GM12874 (cell line): ENCODE results near the gene DNAL1.

Experiments
- TF ChIP-seq, protein P1 (sequence below): IDR thresholded peaks from 2 replicates; pipeline ENCODE4 v1.5.1; 2011; ENCODE audit warnings: low read depth, mild to moderate bottlenecking, control low read depth, low read length, moderate library complexity; ENCODE audit not compliant: insufficient read depth

The DNAL1 gene

DNA sequence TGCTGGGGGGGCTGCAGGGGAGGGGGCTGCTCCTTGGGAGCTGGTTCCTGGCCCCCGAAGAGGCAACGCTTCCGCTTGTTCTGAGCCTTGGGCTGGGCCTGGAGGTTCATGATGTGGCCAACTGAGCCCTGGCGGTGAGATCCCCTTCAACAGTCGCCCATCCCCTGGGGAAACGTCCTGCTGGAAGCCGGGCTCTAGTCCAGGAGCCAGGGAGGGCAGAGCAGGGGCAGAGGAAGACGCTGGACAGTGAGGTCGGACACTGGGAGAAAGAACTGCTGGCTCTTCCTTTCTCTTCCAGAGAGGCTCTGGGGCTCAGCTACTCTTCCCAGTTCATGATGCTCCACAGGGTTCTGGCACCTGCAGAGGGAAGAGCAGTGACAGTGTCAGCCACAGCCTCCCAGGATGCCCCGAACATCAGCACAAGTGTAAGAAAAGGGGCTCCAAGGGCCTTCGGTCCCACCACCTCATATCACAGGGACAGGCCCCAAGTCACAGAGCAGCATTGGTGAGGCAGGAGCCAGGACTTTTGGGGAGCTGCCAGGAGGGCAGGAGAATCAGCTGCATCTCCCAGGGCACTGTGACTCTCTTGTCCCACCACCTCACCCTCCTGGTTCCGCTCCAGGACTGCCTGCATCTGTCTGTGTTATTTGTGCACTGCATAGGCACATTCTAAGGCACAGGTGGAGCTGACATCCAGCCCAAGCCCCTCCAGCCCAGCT is 95.3 kb downstream of the DNAL1 start:
- TF ChIP-seq, protein P1, sequence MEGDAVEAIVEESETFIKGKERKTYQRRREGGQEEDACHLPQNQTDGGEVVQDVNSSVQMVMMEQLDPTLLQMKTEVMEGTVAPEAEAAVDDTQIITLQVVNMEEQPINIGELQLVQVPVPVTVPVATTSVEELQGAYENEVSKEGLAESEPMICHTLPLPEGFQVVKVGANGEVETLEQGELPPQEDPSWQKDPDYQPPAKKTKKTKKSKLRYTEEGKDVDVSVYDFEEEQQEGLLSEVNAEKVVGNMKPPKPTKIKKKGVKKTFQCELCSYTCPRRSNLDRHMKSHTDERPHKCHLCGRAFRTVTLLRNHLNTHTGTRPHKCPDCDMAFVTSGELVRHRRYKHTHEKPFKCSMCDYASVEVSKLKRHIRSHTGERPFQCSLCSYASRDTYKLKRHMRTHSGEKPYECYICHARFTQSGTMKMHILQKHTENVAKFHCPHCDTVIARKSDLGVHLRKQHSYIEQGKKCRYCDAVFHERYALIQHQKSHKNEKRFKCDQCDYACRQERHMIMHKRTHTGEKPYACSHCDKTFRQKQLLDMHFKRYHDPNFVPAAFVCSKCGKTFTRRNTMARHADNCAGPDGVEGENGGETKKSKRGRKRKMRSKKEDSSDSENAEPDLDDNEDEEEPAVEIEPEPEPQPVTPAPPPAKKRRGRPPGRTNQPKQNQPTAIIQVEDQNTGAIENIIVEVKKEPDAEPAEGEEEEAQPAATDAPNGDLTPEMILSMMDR: no peak

GRCh38 chr14:73740618-73741326 is 96.0 kb downstream of the DNAL1 start:
- TF ChIP-seq, protein P1: no peak

GRCh38 chr14:73741386-73741875 is 96.6 kb downstream of the DNAL1 start:
- TF ChIP-seq, protein P1: no peak

- TF ChIP-seq, protein P1: 0 out of 2 replicates have a peak, but pooled peaks have one; percentile 3
These were observed 97.2 kb downstream of the DNAL1 start for GRCh38 chr14:73741876-73742519.

GRCh38 chr14:73742520-73743238 is 97.9 kb downstream of the DNAL1 start:
- TF ChIP-seq, protein P1: no peak

DNA sequence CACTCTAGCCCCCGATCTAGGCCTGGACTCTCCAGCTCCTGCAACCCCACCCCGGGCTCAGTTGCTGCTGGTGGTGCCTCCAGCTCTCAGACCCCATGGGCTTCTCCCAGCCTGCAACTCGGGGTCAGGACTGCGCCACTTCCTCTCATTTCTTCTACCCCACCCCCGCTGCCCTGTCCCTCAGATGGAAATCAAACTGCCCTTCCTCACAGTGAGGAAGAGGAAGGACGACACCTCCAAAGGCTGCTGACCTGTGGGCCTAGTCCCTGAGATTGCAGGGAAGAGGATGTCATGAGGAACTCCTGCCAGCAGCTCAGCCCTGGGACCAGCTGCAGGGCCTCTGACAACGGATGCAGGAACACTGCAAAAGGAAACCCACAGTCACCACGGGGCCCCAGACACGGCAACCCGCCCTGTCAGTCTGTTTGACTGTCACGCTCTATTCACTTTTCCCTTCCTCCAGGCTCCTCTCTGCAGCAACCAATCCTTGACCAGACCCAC is 98.7 kb downstream of the DNAL1 start:
- TF ChIP-seq, protein P1: no peak
